Neutrophil (primary cell): Measurements from ENCODE around the gene EXOC3L4.

ENCODE experiments used
- H3K27ac ChIP-seq: fragments of 200-600 bp; sonication (generic); 2 replicates; pipeline ENCODE4 v1.5.1; 2016; ENCODE audit warnings: mild to moderate bottlenecking, moderate library complexity
- H3K27me3 ChIP-seq: fragments of 200-600 bp; sonication (generic); 2 replicates; pipeline ENCODE4 v1.6.0; 2016; ENCODE audit warnings: mild to moderate bottlenecking
- H3K36me3 ChIP-seq: fragments of 200-600 bp; sonication (generic); 2 replicates; pipeline ENCODE4 v1.5.1; 2017
- H3K4me1 ChIP-seq, 2 experiments: fragments of 200-600 bp in 1 of 2; sonication (generic) in 1 of 2; 1 replicate in 1 of 2; 2 replicates in 1 of 2; pipeline versions ENCODE4 v1.5.1 to v1.6.1; 2013 to 2016; ENCODE audit warnings: low read depth in 1 of 2, low read length in 1 of 2, mild to moderate bottlenecking in 1 of 2, moderate library complexity in 1 of 2; ENCODE audit not compliant: control insufficient read depth in 1 of 2, insufficient read depth in 1 of 2
- H3K4me3 ChIP-seq, 2 experiments: fragments of 200-600 bp in 1 of 2; sonication (generic) in 1 of 2; 1 replicate in 1 of 2; 2 replicates in 1 of 2; pipeline ENCODE4 v1.5.1; 2013 to 2016; ENCODE audit warnings: low read depth in 1 of 2, low read length in 1 of 2, mild to moderate bottlenecking in 1 of 2, moderate library complexity in 1 of 2
- H3K9me3 ChIP-seq: fragments of 200-600 bp; sonication (generic); 2 replicates; pipeline ENCODE4 v1.5.1; 2016
- TF ChIP-seq, protein P1 (sequence below): fragments of 200-600 bp; sonication (generic); IDR thresholded peaks from 2 replicates; pipeline ENCODE4 v1.5.1; 2016; ENCODE audit warnings: antibody characterized with exemption

The EXOC3L4 gene

DNA sequence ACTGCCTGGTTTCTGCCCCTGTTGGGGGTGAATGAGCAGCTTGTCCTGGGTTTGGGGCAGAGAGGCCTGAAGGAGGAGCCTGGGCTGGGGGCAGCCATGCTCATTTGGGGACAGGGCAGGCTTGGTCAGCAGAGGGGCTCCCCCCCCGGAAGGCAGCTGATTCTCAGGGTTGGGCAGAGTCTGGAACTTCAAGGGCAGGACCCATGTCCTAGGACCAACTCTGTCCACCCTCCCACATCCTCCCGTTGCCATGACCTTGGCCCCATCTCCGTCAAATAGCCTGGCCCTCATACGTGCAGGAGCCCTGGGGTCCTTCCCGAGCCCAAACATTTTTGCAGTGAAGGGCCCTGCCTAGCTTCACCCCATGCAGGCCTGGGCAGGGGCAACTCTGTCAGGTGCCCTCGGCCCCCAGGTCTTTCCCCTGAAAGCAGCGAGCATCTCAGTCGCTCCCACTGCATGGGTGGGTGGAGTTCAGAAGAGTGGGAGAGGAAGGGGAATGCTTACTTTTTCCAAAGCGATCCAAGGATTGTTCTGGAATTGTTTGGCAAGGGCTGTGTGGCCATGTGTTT lies 61.4 kb downstream of the EXOC3L4 start:
- Histone ChIP-seq H3K9me3 (no peaks in the 10 kb centered on the region), H3K4me1 (no peaks in the 10 kb centered on the region), H3K4me3 (no peak overlapping the region), H3K27ac (no peak overlapping the region), H3K27me3 (peaks cover 31% of the 10 kb centered on the region), H3K36me3 (no peaks in the 10 kb centered on the region)
- TF ChIP-seq, protein P1, sequence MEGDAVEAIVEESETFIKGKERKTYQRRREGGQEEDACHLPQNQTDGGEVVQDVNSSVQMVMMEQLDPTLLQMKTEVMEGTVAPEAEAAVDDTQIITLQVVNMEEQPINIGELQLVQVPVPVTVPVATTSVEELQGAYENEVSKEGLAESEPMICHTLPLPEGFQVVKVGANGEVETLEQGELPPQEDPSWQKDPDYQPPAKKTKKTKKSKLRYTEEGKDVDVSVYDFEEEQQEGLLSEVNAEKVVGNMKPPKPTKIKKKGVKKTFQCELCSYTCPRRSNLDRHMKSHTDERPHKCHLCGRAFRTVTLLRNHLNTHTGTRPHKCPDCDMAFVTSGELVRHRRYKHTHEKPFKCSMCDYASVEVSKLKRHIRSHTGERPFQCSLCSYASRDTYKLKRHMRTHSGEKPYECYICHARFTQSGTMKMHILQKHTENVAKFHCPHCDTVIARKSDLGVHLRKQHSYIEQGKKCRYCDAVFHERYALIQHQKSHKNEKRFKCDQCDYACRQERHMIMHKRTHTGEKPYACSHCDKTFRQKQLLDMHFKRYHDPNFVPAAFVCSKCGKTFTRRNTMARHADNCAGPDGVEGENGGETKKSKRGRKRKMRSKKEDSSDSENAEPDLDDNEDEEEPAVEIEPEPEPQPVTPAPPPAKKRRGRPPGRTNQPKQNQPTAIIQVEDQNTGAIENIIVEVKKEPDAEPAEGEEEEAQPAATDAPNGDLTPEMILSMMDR: no peak

DNA sequence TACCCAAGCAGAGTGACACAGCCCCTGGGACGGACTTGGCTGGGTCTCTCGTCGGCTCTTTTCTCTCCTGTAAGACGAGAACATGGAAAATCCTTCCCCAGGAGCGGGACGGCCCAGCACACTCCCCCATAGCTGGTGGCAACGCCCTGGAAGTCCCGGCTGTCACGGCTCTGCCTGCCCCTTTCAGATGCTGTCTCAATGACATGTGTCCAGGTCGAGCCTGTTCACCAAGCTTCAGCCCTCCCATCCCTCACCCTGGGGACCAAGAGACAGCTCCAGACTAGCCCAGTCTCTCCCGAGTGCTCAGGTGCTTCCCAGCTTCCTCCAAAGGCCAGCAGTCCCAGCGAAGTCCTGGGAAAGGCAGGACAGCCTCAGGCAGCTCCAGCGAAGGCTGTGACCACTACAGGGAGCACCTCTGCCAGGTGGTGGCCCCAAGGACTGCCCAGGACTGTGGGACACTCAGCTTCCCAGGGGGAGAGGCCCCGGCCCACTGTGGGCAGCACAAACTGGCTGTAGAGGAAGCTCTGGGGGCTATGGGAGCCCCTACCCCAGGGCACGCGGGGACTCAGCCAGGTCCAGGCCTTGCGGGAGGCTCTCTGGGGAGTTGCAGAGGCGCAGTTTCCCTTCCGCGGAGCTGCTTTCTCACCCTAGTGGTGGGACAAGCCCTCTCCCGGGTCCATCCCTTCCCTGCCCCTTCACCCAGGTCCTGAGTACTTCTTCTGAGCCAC lies 62.3 kb downstream of the EXOC3L4 start:
- peaks cover 24% of the 10 kb centered on the region for H3K27me3 ChIP-seq
- H3K36me3 ChIP-seq: no peaks in the 10 kb centered on the region
- TF ChIP-seq, protein P1: no peak
- no peak overlapping the region for H3K27ac ChIP-seq
- no peak overlapping the region for H3K4me3 ChIP-seq
- H3K9me3 ChIP-seq: no peaks in the 10 kb centered on the region
- no peaks in the 10 kb centered on the region for H3K4me1 ChIP-seq

DNA sequence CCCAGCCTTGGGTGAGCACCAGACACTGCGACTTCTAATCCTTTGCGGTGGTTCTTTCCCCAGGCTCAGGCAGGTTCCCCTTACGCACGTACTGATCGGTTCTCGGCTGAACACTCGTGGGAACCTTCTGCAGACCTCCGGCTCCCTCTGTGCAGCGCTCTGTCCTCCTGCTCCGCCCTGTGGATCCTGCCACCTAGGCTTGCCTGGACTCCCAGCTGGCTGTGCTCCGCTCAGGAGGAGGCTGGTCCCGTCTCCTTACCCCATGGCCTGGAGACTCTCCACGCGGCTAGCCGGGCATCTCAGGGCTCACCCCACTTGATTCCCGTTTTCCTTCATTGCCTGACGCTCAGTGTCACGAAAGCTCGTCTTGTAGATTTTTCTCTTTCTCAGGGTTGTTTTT lies 63.4 kb downstream of the EXOC3L4 start:
- TF ChIP-seq, protein P1: no peak
- H3K4me1 ChIP-seq: no peaks in the 10 kb centered on the region
- H3K9me3 ChIP-seq: no peaks in the 10 kb centered on the region
- no peak overlapping the region for H3K27ac ChIP-seq
- H3K27me3 ChIP-seq: peaks cover 13% of the 10 kb centered on the region
- no peak overlapping the region for H3K4me3 ChIP-seq
- no peaks in the 10 kb centered on the region for H3K36me3 ChIP-seq

DNA sequence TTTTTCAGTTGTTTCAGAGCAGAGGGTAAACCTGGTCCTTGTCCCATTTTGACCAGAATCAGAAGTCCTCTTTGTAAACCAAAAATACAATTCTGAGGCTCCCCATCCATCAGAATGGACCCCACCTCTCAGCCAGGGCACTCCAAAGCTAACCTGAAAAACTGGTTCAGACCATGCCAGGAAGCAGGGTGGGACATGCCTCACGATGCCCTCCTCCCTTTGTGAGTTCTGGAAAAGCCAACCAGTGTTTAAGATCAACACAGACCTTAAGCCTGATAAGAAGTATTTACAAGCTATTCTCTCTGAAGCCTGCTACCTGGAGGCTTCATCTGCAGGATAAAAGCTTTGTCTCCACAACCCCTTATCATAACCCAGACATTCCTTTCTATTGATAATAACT lies 64.2 kb downstream of the EXOC3L4 start:
- Histone ChIP-seq H3K27ac (no peak overlapping the region), H3K36me3 (no peaks in the 10 kb centered on the region), H3K4me1 (no peaks in the 10 kb centered on the region), H3K9me3 (no peaks in the 10 kb centered on the region), H3K4me3 (no peak overlapping the region), H3K27me3 (peaks cover 15% of the 10 kb centered on the region)
- TF ChIP-seq, protein P1: no peak
